ENCODE data around the gene SMCP. TPM values are rescaled to one million over a fixed set of nuclear protein-coding genes. Genes with fewer than 3 reads are reported as not detected.

The SMCP gene
- total and polyA plus RNA-seq, 2 donors (not counting 1 experiment from before 2014, with no cell fraction given), result not detected

DNA sequence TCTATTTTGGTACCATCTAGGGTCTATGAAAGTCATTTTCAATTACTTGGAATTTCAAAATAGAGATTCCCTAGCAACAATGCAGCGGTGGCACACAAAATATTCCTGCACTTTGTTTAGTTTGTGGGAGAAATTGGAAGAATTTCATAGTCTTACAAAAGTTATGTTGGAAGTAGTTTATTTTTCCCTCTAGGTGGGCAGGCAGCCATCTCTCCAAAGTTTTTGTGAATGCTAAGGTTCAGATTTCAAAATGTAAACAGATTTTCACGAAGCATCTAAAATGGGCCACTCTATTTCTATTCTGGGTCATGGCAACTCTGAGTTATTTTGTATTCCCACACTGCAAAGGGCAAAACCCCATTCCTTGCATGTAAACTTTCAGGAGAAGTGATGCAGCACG lies 8.0 kb downstream of the SMCP start:
- no peaks in the 10 kb centered on the region for H3K9me3 Mint-ChIP-seq (ENCODE audit: insufficient read depth)
- H3K27me3 Mint-ChIP-seq, result peaks cover 17% of the 10 kb centered on the region
- DNase-seq (no peak), ATAC-seq (ENCODE audit: low read depth) (no peak)
- no peaks in the 10 kb centered on the region for H3K27me3 ChIP-seq (replicated peaks in 1 of 4; ENCODE audit: control extremely low read depth in 1 of 4, control insufficient read depth in 3 of 4, insufficient read depth in 4 of 4, low read length in 3 of 4)
- H3K4me1 Mint-ChIP-seq, result no peaks in the 10 kb centered on the region
- H2AFZ ChIP-seq (ENCODE audit: insufficient read depth, low read depth, low read length, poor library complexity, severe bottlenecking), result no peak overlapping the region
- no peak overlapping the region for H3K27ac ChIP-seq (ENCODE audit: low read length in 2 of 2)
- CTCF ChIA-PET, result no interaction called here
- POLR2A ChIA-PET, result no interaction called here
- no peak overlapping the region for H3K4me2 ChIP-seq (replicated peaks; ENCODE audit: low read depth, low read length, poor library complexity, severe bottlenecking)
- H3K79me2 ChIP-seq (ENCODE audit: control insufficient read depth, insufficient read depth, low read length), result no peaks in the 10 kb centered on the region
- no peaks in the 10 kb centered on the region for H3K36me3 ChIP-seq (replicated peaks in 1 of 2; ENCODE audit: control extremely low read depth in 1 of 2, control insufficient read depth in 1 of 2, extremely low read depth in 1 of 2, insufficient read depth in 2 of 2, low read length in 1 of 2)
- H3K9me3 ChIP-seq (ENCODE audit: control extremely low read depth in 1 of 3, control insufficient read depth in 2 of 3, insufficient read depth in 1 of 3, low read length in 2 of 3), result no peaks in the 10 kb centered on the region
- H3K4me3 ChIP-seq (ENCODE audit: control extremely low read depth in 1 of 5, extremely low read depth in 1 of 5, insufficient read depth in 1 of 5, low read depth in 2 of 5, low read length in 4 of 5), result no peak overlapping the region
- no peaks in the 10 kb centered on the region for H3K4me1 ChIP-seq (ENCODE audit: control insufficient read depth in 2 of 2, insufficient read depth in 2 of 2, low read length in 2 of 2)
- intact Hi-C loops (cut with micrococcal nuclease), result no loop called here
- no peak overlapping the region for H3K27ac Mint-ChIP-seq
- no peaks in the 10 kb centered on the region for H4K20me1 ChIP-seq (ENCODE audit: control insufficient read depth, insufficient read depth, low read length, poor library complexity, severe bottlenecking)
- WGBS (ENCODE audit: insufficient coverage), result 88% methylated on average over 2 of the region's 3 CpGs
- H3K4me3 Mint-ChIP-seq, result no peak overlapping the region
- TF ChIP-seq, protein P1, sequence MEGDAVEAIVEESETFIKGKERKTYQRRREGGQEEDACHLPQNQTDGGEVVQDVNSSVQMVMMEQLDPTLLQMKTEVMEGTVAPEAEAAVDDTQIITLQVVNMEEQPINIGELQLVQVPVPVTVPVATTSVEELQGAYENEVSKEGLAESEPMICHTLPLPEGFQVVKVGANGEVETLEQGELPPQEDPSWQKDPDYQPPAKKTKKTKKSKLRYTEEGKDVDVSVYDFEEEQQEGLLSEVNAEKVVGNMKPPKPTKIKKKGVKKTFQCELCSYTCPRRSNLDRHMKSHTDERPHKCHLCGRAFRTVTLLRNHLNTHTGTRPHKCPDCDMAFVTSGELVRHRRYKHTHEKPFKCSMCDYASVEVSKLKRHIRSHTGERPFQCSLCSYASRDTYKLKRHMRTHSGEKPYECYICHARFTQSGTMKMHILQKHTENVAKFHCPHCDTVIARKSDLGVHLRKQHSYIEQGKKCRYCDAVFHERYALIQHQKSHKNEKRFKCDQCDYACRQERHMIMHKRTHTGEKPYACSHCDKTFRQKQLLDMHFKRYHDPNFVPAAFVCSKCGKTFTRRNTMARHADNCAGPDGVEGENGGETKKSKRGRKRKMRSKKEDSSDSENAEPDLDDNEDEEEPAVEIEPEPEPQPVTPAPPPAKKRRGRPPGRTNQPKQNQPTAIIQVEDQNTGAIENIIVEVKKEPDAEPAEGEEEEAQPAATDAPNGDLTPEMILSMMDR (IDR thresholded peaks at IDR 0.05), result no peak
- TF ChIP-seq EZH2 (IDR thresholded peaks at IDR 0.05; ENCODE audit: borderline replicate concordance, insufficient read depth, low read depth, low read length, poor library complexity, severe bottlenecking), result no peak
- no peak overlapping the region for H3K9ac ChIP-seq (ENCODE audit: low read length)

DNA sequence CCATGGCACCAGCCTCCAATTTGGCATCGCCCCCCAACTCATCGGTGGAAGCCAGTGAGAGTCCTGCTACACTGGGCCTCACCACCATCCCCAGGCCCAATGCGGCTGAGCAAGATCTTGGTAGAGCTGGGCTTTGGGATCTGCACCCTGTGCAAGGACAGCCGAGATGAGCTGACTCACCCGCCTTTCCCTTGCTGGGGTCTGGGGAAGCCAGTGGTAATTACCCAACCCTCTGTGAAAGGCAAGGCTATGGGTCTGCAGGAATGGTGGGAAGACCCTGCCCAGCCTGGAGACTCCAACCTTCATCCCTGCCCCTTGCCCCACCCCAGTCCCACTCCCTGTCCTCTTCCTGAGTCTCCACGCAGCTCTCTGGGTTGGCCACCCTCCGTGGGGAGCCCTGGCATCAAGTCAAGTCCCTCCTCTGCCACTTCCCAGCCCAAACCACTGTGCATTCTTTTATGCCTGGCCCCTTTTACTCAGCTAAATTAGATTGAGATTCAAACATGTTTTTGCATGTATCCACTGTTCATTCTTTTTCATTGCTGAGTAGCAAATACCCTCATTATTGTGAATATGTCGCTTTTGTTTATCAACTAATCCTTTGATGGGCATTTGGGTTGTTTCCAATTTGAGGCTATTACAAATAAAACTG lies 8.8 kb downstream of the SMCP start:
- Histone ChIP-seq H3K27ac (ENCODE audit: low read length in 2 of 2) (no peak overlapping the region), H3K27me3 (replicated peaks in 1 of 4; ENCODE audit: control extremely low read depth in 1 of 4, control insufficient read depth in 3 of 4, insufficient read depth in 4 of 4, low read length in 3 of 4) (peaks cover 0 to 2% (median 0%) of the 10 kb centered on the region in 4 experiments), H3K4me1 (ENCODE audit: control insufficient read depth in 2 of 2, insufficient read depth in 2 of 2, low read length in 2 of 2) (no peaks in the 10 kb centered on the region), H3K9ac (ENCODE audit: low read length) (no peak overlapping the region), H3K4me3 (ENCODE audit: control extremely low read depth in 1 of 5, extremely low read depth in 1 of 5, insufficient read depth in 1 of 5, low read depth in 2 of 5, low read length in 4 of 5) (no peak overlapping the region), H3K9me3 (ENCODE audit: control extremely low read depth in 1 of 3, control insufficient read depth in 2 of 3, insufficient read depth in 1 of 3, low read length in 2 of 3) (peaks cover 0 to 3% (median 0%) of the 10 kb centered on the region in 3 donors), H3K79me2 (ENCODE audit: control insufficient read depth, insufficient read depth, low read length) (no peaks in the 10 kb centered on the region), H3K36me3 (replicated peaks in 1 of 2; ENCODE audit: control extremely low read depth in 1 of 2, control insufficient read depth in 1 of 2, extremely low read depth in 1 of 2, insufficient read depth in 2 of 2, low read length in 1 of 2) (no peaks in the 10 kb centered on the region), H3K4me2 (replicated peaks; ENCODE audit: low read depth, low read length, poor library complexity, severe bottlenecking) (no peak overlapping the region), H4K20me1 (ENCODE audit: control insufficient read depth, insufficient read depth, low read length, poor library complexity, severe bottlenecking) (no peaks in the 10 kb centered on the region), H2AFZ (ENCODE audit: insufficient read depth, low read depth, low read length, poor library complexity, severe bottlenecking) (no peak overlapping the region)
- Mint-ChIP-seq H3K27ac (no peak overlapping the region), H3K4me1 (no peaks in the 10 kb centered on the region), H3K9me3 (ENCODE audit: insufficient read depth) (no peaks in the 10 kb centered on the region), H3K4me3 (no peak overlapping the region), H3K27me3 (peaks cover 21% of the 10 kb centered on the region)
- no peak for TF ChIP-seq EZH2 (IDR thresholded peaks at IDR 0.05; ENCODE audit: borderline replicate concordance, insufficient read depth, low read depth, low read length, poor library complexity, severe bottlenecking)
- TF ChIP-seq, protein P1 (IDR thresholded peaks at IDR 0.05), result no peak
- CTCF ChIA-PET, result no interaction called here
- intact Hi-C loops (cut with micrococcal nuclease), result no loop called here
- POLR2A ChIA-PET, result no interaction called here
- ATAC-seq (ENCODE audit: low read depth) (no peak), DNase-seq (no peak)
- WGBS (ENCODE audit: insufficient coverage), result 76% methylated on average over 6 of the region's 8 CpGs
